GM12878 (cell line): Measurements from ENCODE around the gene TSKU. TPM values are rescaled to one million over a fixed set of nuclear protein-coding genes. Genes with fewer than 3 reads are reported as not detected.

Source experiments
- ATAC-seq: fragments of 200-7000 bp; cut with Tn5 transposase; 3 replicates; pipeline ENCODE4 v1.9.1; 2020; ENCODE audit warnings: mild to moderate bottlenecking, moderate library complexity
- BruUV-seq: library from RNA; stranded (reverse); fragments of 400-500 nt; replicated peaks from 2 replicates; lab custom pipeline; 2021; lab: Mats Ljungman, UMichigan
- CTCF ChIA-PET: fragments of 300-600 bp; sonication (Branson Sonifier 250); formaldehyde crosslinking; extraction: SDS; loops from one replicate; lab custom pipeline; 2021; ENCODE audit warnings: inconsistent platforms; lab: Yijun Ruan, JAX
- POLR2A ChIA-PET: fragments of 350-600 bp; formaldehyde crosslinking; extraction: SDS; loops from one replicate; lab custom pipeline; 2021; ENCODE audit warnings: inconsistent platforms; lab: Charles Lee
- RAD21 ChIA-PET: fragments of 300-600 bp; sonication (Branson Sonifier 250); formaldehyde crosslinking; loops from one replicate; lab custom pipeline; 2023; ENCODE audit warnings: antibody characterized with exemption; ENCODE audit not compliant: unreplicated experiment; lab: Charles Lee
- SMC1A ChIA-PET: fragments of 300-600 bp; sonication (Branson Sonifier 250); formaldehyde crosslinking; loops from one replicate; lab custom pipeline; 2023; ENCODE audit not compliant: unreplicated experiment, uncharacterized antibody; lab: Charles Lee
- DNase-seq: peaks from one replicate; pipeline ENCODE4 v3.0.0-alpha.2; 2011; ENCODE audit warnings: low read depth, low spot score
- FAIRE-seq: peaks from 3 replicates; lab custom pipeline; 2011; peaks lifted over from hg19 to GRCh38; lab: Jason Lieb, UNC
- H2AFZ ChIP-seq: 2 replicates; pipeline ENCODE4 v1.6.0; 2011; ENCODE audit warnings: low read depth, low read length, control low read depth; ENCODE audit not compliant: control insufficient read depth
- H3K27ac ChIP-seq: 2 replicates; pipeline ENCODE4 v1.5.1; 2011; ENCODE audit warnings: control low read depth; ENCODE audit not compliant: control insufficient read depth, insufficient read depth
- H3K27me3 ChIP-seq, 2 experiments: replicated peaks in 1 of 2; 2 replicates each; pipeline versions ENCODE4 v1.6.0 to v1.6.1; 2011; ENCODE audit warnings: low read length in 1 of 2; ENCODE audit not compliant: control insufficient read depth in 2 of 2, insufficient read depth in 2 of 2
- H3K36me3 ChIP-seq, 2 experiments: 2 replicates each; pipeline ENCODE4 v1.5.1; 2011; ENCODE audit warnings: low read length in 1 of 2; ENCODE audit not compliant: control insufficient read depth in 2 of 2, insufficient read depth in 2 of 2
- H3K4me1 ChIP-seq: 2 replicates; pipeline ENCODE4 v1.6.1; 2011; ENCODE audit warnings: mild to moderate bottlenecking, low read length, moderate library complexity, mixed read lengths; ENCODE audit not compliant: control insufficient read depth, insufficient read depth
- H3K4me2 ChIP-seq: 2 replicates; pipeline ENCODE4 v1.6.0; 2011; ENCODE audit warnings: control low read depth; ENCODE audit not compliant: control insufficient read depth, insufficient read depth
- H3K4me3 ChIP-seq: fragments of 200-600 bp; sonication (generic); 2 replicates; pipeline ENCODE4 v1.5.1; 2016
- H3K79me2 ChIP-seq: 2 replicates; pipeline ENCODE4 v1.6.0; 2011; ENCODE audit warnings: low read length; ENCODE audit not compliant: control insufficient read depth, insufficient read depth
- H3K9ac ChIP-seq: 2 replicates; pipeline ENCODE4 v1.8.0; 2011; ENCODE audit warnings: low read length, control low read depth, mixed read lengths; ENCODE audit not compliant: control insufficient read depth, insufficient read depth
- H3K9me3 ChIP-seq: replicated peaks from 3 replicates; pipeline ENCODE4 v1.5.1; 2011; ENCODE audit warnings: mild to moderate bottlenecking, low read length; ENCODE audit not compliant: control insufficient read depth, insufficient read depth
- H4K20me1 ChIP-seq: 2 replicates; pipeline ENCODE4 v1.6.0; 2011; ENCODE audit not compliant: control insufficient read depth, insufficient read depth
- ATF2 ChIP-seq: IDR thresholded peaks from 2 replicates; pipeline ENCODE4 v1.6.1; 2012; ENCODE audit warnings: low read length, inconsistent platforms
- CBFB ChIP-seq: IDR thresholded peaks from 2 replicates; pipeline ENCODE4 v1.6.1; 2016; ENCODE audit warnings: antibody characterized with exemption, low read depth
- IKZF2 ChIP-seq, 2 experiments: fragments of 450-650 bp; IDR thresholded peaks; 2 replicates each; pipeline ENCODE4 v1.6.1; 2017; ENCODE audit warnings: mild to moderate bottlenecking in 2 of 2, moderate library complexity in 2 of 2
- IRF4 ChIP-seq: IDR thresholded peaks from 2 replicates; pipeline ENCODE4 v1.6.1; 2011; ENCODE audit warnings: low read depth, low read length
- KAT2A ChIP-seq: conservative IDR thresholded peaks from 2 replicates; pipeline ENCODE4 v1.6.1; 2011; ENCODE audit warnings: low read depth, low read length; ENCODE audit not compliant: control insufficient read depth
- KDM1A ChIP-seq: fragments of 200-600 bp; sonication (generic); IDR thresholded peaks from 2 replicates; pipeline ENCODE4 v1.6.1; 2016; ENCODE audit warnings: borderline replicate concordance
- MEF2A ChIP-seq: IDR thresholded peaks from 2 replicates; pipeline ENCODE4 v1.6.1; 2011; ENCODE audit warnings: low read depth, mild to moderate bottlenecking, low read length, moderate library complexity; ENCODE audit not compliant: insufficient read depth
- MYC ChIP-seq: IDR thresholded peaks from 2 replicates; pipeline ENCODE4 v1.6.1; 2011; ENCODE audit warnings: mild to moderate bottlenecking, low read length, moderate library complexity, inconsistent platforms; ENCODE audit not compliant: insufficient read depth, insufficient replicate concordance, insufficient read length, severe bottlenecking
- POLR2AphosphoS2 ChIP-seq: IDR thresholded peaks from 2 replicates; pipeline ENCODE4 v1.6.1; 2011; ENCODE audit warnings: low read depth, mild to moderate bottlenecking, low read length, improper control_type of control experiment, moderate library complexity
- SREBF1 ChIP-seq: IDR thresholded peaks from 2 replicates; pipeline ENCODE4 v1.6.1; 2012; ENCODE audit warnings: mild to moderate bottlenecking, low read length
- TBL1XR1 ChIP-seq: IDR thresholded peaks from 2 replicates; pipeline ENCODE4 v1.6.1; 2012; ENCODE audit warnings: low read depth, low read length, improper control_type of control experiment
- USF2 ChIP-seq: IDR thresholded peaks from 2 replicates; pipeline ENCODE4 v1.6.1; 2011; ENCODE audit warnings: low read depth, low read length, improper control_type of control experiment, borderline replicate concordance
- ZNF207 ChIP-seq: fragments of 450-650 bp; IDR thresholded peaks from 2 replicates; pipeline ENCODE4 v1.6.1; 2014; ENCODE audit warnings: antibody characterized with exemption, mild to moderate bottlenecking, borderline replicate concordance
- ZNF24 ChIP-seq: fragments of 450-650 bp; IDR thresholded peaks from 2 replicates; pipeline ENCODE4 v1.6.1; 2017; ENCODE audit warnings: antibody characterized with exemption, mild to moderate bottlenecking
- ZNF274 ChIP-seq: IDR thresholded peaks from one replicate; pipeline ENCODE4 v1.8.0; 2011; ENCODE audit not compliant: insufficient read length, insufficient read depth
- ZSCAN29 ChIP-seq: fragments of 450-650 bp; IDR thresholded peaks from 2 replicates; pipeline ENCODE4 v1.6.1; 2017; ENCODE audit warnings: mild to moderate bottlenecking, moderate library complexity
- WGBS: methylation state at CpG from one replicate; pipeline ENCODE4 v1.1.6; 2016; ENCODE audit warnings: low lambda C conversion rate; ENCODE audit not compliant: insufficient replicate concordance, insufficient coverage; ENCODE audit errors: missing lambda C conversion rate; 5-methylcytosine and 5-hydroxymethylcytosine counted together
- in situ Hi-C: fragments of 300-500 bp; cut with MboI; formaldehyde crosslinking; loops from 9 replicates; pipeline ENCODE4 v1.14.3; 2018; ENCODE audit warnings: mixed read lengths
- intact Hi-C: fragments of 100-400 bp; cut with micrococcal nuclease; formaldehyde crosslinking; loops from one replicate; pipeline ENCODE4 v1.14.2; 2022; ENCODE audit not compliant: unreplicated experiment
- polyA plus RNA-seq, 11 experiments: library from polyadenylated mRNA; depleted of rRNA in 4 of 11; unstranded in 6 of 11; stranded (reverse) in 5 of 11; fragments of >200 nt; fragmentation: Nextera tagmentation in 4 of 11; fragmentation: Illumina TruSeq in 1 of 11; extraction: Ambion mirVana in 4 of 11; extraction: Trizol in 1 of 11; gene quantifications; 1 replicate in 1 of 11; 2 replicates in 10 of 11; pipeline versions ENCODE4 v1.2.1 to v1.2.3, GENCODE V29; 2011 to 2016; ENCODE audit warnings: inconsistent platforms in 2 of 11, missing spikeins in 2 of 11, low read depth in 1 of 11
- total RNA-seq, 4 experiments: library from RNA; depleted of rRNA in 3 of 4; stranded (reverse); fragments of >200 nt in 3 of 4; fragmentation: Illumina TruSeq in 1 of 4; extraction: Trizol in 1 of 4; gene quantifications; 2 replicates each; pipeline versions ENCODE4 v1.2.1 to v1.2.3, GENCODE V29; 2013 to 2021
- TF ChIP-seq, protein P1 (sequence below): fragments of 450-650 bp; formaldehyde crosslinking; IDR thresholded peaks from 2 replicates; pipeline ENCODE4 v1.5.0; 2022; ENCODE audit warnings: mild to moderate bottlenecking, missing genetic modification characterization

Gene TSKU
- total and polyA plus RNA-seq, 10 of the 15 experiments (the other 5 are each of a cell fraction or from before 2014, with no cell fraction given) = 0.04 to 1.5 (median 0.62) TPM

DNA sequence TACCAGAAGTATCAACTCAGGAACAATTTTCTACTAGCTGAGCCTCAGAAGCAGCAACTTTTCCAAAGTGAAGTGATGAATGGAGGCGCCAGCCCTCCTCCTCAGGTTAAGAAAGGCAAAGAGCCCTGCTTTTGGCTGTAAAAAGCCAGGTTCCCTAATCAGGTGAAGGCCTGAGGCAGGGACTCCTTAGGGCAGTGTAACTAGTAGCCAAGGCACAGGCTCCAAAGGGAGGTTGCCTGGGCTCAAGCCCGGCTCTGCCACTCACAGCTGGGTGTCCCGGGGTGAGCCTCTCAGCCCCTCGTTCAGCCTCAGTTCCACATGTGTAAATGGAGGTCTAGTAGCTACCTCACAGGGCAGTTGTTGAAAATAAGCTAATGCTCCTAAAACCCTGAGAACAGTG is 19.5 kb downstream of the TSKU start:
- H3K27me3 ChIP-seq = peaks cover 0 to 2% of the 10 kb centered on the region in 2 experiments; a peak in 1 of 4 replicates
- no peak overlapping the region for H3K4me2 ChIP-seq
- no peak for FAIRE-seq
- no peak overlapping the region for H2AFZ ChIP-seq
- H3K4me1 ChIP-seq = no peaks in the 10 kb centered on the region; the same call in 1 of the 2 replicates
- no peaks in the 10 kb centered on the region for H4K20me1 ChIP-seq
- no peak for ATAC-seq
- POLR2A ChIA-PET = no interaction called here
- H3K9me3 ChIP-seq = no peaks in the 10 kb centered on the region
- no peak overlapping the region for H3K27ac ChIP-seq
- no peak for DNase-seq
- RAD21 ChIA-PET = no interaction called here
- H3K79me2 ChIP-seq = no peaks in the 10 kb centered on the region
- in situ Hi-C loops = no loop called here
- no peaks in the 10 kb centered on the region for H3K36me3 ChIP-seq
- WGBS = 5% methylated on average over 4 of the region's 4 CpGs
- BruUV-seq = no TSS peak
- H3K4me3 ChIP-seq = no peak overlapping the region
- SMC1A ChIA-PET = interaction anchor here (1.2 to 1.8 kb wide), 3 partner anchors 10 to 117 kb away, joined by 3 to 7 read pairs (median 4); no protein-coding TSS in a partner anchor
- intact Hi-C loops = loop anchor here (1.0 kb wide), 1 partner anchor 68 kb away; no protein-coding TSS in a partner anchor
- TF ChIP-seq TBL1XR1 = no peak
- TF ChIP-seq KDM1A = no peak
- TF ChIP-seq ZNF274 = no peak
- no peak for TF ChIP-seq ZSCAN29
- TF ChIP-seq IRF4 = no peak
- no peak for TF ChIP-seq SREBF1
- no peak for TF ChIP-seq MEF2A
- no peak for TF ChIP-seq MYC
- no peak for TF ChIP-seq KAT2A
- TF ChIP-seq IKZF2 (IDR thresholded peaks at IDR 0.05) = no peak
- no peak for TF ChIP-seq USF2
- TF ChIP-seq ATF2 = no peak
- no peak for TF ChIP-seq CBFB
- no peak for TF ChIP-seq ZNF24
- TF ChIP-seq ZNF207 = no peak
- no peak for TF ChIP-seq POLR2AphosphoS2
- TF ChIP-seq, protein P1, sequence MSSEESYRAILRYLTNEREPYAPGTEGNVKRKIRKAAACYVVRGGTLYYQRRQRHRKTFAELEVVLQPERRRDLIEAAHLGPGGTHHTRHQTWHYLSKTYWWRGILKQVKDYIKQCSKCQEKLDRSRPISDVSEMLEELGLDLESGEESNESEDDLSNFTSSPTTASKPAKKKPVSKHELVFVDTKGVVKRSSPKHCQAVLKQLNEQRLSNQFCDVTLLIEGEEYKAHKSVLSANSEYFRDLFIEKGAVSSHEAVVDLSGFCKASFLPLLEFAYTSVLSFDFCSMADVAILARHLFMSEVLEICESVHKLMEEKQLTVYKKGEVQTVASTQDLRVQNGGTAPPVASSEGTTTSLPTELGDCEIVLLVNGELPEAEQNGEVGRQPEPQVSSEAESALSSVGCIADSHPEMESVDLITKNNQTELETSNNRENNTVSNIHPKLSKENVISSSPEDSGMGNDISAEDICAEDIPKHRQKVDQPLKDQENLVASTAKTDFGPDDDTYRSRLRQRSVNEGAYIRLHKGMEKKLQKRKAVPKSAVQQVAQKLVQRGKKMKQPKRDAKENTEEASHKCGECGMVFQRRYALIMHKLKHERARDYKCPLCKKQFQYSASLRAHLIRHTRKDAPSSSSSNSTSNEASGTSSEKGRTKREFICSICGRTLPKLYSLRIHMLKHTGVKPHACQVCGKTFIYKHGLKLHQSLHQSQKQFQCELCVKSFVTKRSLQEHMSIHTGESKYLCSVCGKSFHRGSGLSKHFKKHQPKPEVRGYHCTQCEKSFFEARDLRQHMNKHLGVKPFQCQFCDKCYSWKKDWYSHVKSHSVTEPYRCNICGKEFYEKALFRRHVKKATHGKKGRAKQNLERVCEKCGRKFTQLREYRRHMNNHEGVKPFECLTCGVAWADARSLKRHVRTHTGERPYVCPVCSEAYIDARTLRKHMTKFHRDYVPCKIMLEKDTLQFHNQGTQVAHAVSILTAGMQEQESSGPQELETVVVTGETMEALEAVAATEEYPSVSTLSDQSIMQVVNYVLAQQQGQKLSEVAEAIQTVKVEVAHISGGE (CRISPR knock-in tag) = no peak
- no peak overlapping the region for H3K9ac ChIP-seq
- CTCF ChIA-PET = interaction anchor here (0.9 to 9.6 kb wide), 6 partner anchors 10 to 289 kb away, joined by 3 to 120 read pairs (median 7); no protein-coding TSS in a partner anchor
